GM21423 (cell line): ENCODE measurements around the gene PLCB3.

Source experiments
- ATAC-seq: cut with Tn5 transposase; IDR thresholded peaks from one replicate; pipeline ENCODE4 v1.9.1; 2021; ENCODE audit warnings: mild to moderate bottlenecking, moderate library complexity; ENCODE audit not compliant: unreplicated experiment

Gene PLCB3

DNA sequence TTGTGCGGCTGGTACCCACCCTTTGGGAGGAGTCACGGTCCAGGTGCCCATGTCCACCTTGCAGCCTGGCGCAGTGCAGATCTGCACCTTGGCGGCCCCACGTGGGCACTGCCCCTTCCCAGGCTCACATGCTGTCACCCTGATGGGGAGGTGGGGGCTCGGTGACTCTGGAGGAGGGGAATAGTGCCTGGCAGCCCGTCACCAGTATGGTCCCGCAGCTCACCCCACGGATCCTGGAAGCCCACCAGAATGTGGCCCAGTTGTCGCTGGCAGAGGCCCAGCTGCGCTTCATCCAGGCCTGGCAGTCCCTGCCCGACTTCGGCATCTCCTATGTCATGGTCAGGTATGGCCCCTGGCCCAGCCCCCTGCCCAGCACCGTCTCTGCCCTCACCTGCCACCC lies 30.5 kb upstream of the PLCB3 start:
- ATAC-seq = no peak

DNA sequence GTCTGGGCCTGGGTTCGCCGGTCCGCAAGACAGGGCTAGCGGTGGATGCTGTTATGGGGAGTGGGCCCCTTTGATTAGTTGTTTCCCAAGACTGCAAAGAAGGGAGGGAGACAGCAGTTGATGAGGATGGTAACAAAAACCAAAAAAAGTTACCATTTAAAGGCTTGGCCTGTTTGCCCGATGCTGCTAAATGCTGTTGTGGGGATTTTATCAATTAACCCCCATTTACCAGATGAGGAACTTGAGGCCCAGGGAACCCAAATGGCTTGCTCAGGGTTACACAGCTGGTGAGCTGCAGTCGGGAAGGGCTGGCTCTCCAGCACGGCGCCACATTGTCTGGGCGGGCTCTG lies 28.7 kb upstream of the PLCB3 start:
- no peak for ATAC-seq

DNA sequence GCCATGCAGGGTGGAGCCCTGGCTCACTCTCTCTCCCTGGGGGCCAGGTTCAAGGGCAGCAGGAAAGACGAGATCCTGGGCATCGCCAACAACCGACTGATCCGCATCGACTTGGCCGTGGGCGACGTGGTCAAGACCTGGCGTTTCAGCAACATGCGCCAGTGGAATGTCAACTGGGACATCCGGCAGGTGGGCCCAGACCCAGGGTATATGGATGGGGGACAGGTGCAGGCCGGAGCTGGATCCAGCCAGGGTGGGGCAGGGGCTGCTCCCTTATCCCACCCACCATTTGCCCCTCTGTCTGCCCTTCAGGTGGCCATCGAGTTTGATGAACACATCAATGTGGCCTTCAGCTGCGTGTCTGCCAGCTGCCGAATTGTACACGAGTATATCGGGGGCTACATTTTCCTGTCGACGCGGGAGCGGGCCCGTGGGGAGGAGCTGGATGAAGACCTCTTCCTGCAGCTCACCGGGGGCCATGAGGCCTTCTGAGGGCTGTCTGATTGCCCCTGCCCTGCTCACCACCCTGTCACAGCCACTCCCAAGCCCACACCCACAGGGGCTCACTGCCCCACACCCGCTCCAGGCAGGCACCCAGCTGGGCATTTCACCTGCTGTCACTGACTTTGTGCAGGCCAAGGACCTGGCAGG lies 28.2 kb upstream of the PLCB3 start:
- ATAC-seq = no peak

DNA sequence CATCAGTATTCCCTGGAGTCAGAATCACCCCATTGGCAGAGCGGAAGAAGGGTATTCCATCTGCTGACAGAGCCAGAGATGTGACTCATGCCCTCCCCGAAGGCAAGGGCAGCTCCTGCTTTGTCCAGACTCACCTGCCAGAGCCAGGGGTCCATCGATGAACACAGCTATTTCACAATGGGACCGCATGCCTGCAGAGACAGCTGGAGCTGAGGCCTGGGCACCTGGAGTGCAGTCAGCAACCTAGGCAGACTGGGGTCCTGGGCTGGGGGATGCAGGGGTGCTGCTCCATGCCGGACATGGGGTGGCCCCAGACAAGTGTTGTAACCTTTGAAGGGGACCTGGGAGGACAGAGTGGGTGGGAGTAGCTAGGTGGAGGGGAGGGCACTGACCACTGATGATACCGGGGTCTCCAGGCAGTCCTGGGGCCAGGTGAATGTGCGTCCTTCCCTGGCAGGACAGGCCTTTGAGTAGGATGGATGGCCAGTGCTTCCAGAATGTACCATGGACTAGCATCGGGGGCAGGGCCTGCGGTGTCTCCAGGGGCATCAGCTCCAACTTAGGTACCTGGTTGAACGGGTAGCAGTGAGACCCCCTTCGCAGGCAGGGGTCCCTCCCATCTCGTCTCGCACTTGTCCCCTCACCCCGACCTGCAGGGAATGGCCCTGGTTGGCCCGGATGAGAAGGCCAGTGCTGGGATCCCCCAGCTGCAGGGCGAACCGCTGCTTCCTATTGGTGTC lies 27.0 kb upstream of the PLCB3 start:
- no peak for ATAC-seq

DNA sequence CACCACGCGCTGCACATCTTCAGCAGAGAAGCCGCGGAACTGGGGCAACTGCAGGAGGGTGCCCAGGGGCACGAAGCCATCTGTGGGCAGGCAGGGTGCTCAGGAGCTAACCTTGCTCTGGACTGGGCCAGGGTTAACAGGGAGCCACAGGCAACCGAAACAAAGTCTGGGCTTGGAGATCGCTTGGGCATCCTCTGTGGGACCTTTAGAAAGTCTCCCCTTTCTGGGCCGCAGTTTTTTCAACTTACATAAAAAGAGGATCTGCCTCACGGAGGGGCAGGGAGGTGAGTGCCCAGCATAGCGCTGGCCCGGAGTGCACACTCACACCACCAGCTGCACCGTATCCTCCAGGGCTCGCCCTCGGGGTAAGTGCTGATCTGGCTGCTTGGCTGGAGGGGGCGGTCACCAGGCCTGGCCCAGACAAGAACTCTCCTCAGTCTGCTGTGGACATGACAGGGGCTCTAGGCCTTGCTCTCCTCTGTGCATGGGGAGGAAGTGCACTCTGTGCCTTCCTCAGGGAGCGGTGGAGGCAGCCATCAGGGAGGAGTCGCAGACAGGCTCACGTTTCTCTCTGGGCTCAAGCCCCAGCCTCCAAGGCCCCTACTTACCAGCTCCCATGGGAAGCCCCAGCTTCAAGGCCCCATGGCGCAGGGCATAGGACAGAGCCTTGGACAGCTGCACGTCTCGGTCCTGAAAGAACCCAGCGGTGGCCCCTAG lies 26.3 kb upstream of the PLCB3 start:
- ATAC-seq = no peak

DNA sequence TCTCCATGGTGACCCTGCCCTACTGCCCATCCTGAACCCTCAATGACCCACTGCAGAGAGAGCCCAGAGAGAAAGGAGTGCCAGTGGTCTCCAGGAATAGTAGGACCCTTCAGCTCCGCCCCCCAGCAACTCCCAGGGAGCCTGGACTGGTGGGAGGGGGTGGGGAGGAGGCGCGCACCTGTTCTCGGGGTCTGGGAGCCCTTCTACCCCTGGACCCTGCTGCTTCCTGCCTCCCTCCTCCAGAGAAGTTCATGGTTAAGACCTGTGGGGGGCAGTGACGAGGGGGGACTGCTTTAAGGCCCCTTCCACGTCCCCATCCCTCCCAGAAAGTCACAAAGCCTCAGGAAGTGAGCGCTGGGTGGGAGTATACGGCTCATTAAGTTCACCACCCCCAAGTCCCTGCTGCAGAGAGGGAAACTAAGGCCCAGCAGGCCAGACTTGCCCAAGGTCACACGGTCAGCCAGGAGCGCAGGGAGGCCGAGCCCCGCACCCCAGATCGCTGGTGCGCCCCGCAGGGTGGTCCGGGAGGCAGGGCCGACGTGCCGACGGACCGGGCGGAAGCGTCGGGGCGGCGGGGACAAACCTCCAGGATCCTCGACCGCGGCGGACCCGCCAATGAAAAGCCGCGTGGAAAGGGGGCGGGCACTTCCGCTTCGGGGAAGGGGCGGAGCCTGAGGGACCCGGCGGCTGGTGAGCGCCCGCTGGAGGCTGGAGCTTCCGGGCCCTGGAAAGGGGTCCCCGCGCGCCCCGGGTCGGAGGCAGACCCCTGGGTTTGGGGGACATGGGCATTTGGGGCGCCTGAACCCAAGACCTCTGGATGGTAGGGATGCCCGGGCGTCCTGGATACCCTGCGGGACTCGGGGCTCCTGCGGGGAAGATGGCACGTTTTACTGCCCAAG lies 25.5 kb upstream of the PLCB3 start, which contains the start of the genes NUDT22 and TRPT1:
Gene NUDT22 (plus strand): TSS at position 667 of the 899 bp plus-strand sequence. CDS start 379 bp downstream, outside the sequence.
Gene TRPT1 (minus strand): TSS at position 579 of the 899 bp plus-strand sequence. CDS start 326 bp downstream, at position 253.
- peak; percentile 38 for ATAC-seq

DNA sequence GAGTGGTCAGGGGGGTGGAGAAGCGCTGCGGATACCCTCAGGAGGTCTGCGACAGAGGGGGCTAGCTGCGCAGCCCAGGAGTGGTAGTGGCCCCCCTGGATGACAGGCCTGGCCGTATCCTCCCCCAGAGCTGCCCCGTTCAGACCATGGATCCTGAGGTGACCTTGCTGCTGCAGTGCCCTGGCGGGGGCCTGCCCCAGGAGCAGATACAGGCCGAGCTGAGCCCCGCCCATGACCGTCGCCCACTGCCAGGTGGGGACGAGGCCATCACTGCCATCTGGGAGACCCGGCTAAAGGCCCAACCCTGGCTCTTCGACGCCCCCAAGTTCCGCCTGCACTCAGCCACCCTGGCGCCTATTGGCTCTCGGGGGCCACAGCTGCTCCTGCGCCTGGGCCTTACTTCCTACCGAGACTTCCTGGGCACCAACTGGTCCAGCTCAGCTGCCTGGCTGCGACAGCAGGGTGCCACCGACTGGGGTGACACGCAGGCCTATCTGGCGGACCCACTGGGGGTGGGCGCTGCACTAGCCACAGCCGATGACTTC lies 24.8 kb upstream of the PLCB3 start:
- peak; percentile 27 for ATAC-seq

DNA sequence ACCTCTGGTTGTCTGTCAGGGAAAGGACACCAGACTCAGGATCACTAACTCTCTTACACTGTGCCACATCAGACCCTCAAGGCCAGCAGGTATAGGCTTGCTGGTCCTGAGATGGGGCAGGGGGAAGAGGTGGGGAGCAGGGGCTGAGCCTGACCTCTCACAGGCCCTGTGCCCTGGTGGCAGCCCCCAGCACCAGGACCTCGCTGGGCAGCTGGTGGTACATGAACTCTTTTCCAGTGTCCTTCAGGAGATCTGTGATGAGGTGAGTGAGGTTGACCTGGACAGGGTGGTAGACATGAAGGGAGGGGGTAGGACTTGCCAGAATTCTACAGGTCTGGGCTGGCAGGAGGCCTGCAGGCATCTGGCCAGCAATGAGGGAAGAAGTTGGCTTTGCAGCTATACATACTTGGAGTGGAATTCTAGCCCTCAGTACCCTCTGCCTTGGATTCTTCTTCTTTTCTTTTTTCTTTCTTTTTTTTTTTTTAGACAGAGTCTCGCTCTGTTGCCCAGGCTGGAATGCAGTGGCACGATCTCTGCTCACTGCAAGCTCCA lies 23.8 kb upstream of the PLCB3 start:
- ATAC-seq = no peak

DNA sequence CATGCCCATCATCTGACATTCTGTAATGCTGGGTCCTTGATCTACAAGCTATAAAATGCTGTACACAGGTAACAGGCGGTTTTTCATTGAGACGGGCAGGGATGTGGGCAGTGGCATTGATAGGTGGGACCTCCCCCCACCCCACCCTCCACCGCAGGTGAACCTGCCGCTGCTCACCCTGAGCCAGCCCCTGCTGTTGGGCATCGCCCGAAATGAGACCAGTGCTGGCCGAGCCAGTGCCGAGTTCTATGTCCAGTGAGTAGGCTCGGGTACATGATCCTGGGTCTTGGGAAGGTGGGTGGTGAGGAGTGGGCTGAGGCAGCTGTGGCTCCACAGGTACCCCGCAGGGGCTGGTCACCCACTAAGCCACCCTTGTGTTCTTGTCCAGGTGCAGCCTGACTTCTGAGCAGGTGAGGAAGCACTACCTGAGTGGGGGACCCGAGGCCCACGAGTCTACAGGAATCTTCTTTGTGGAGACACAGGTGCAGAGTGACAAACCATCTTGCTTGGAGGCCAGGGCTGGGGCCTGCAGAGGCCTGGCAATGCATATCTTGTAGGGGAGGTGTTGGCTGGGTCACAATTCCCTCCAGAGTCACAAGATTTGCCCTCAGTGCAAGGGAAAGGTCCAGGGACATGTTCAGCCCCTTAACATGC lies 22.1 kb upstream of the PLCB3 start:
- ATAC-seq = no peak

DNA sequence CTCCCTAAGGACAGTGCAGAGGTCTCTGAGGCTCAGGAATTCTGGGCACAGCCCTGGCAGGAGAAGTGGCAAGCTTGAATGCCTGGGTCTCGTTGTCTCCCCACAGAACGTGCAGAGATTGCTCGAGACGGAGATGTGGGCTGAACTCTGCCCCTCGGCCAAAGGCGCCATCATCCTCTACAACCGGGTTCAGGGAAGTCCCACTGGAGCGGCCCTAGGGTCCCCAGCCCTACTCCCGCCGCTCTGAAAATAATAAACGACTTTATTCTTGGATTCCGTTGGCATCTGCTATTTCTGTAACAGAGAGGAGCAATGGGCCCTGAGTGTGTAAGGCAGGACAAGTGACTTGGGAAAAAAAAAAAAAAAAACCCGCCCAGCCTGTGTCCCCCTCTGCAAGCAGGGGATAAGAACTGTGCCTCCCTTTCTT lies 21.6 kb upstream of the PLCB3 start:
- no peak for ATAC-seq

DNA sequence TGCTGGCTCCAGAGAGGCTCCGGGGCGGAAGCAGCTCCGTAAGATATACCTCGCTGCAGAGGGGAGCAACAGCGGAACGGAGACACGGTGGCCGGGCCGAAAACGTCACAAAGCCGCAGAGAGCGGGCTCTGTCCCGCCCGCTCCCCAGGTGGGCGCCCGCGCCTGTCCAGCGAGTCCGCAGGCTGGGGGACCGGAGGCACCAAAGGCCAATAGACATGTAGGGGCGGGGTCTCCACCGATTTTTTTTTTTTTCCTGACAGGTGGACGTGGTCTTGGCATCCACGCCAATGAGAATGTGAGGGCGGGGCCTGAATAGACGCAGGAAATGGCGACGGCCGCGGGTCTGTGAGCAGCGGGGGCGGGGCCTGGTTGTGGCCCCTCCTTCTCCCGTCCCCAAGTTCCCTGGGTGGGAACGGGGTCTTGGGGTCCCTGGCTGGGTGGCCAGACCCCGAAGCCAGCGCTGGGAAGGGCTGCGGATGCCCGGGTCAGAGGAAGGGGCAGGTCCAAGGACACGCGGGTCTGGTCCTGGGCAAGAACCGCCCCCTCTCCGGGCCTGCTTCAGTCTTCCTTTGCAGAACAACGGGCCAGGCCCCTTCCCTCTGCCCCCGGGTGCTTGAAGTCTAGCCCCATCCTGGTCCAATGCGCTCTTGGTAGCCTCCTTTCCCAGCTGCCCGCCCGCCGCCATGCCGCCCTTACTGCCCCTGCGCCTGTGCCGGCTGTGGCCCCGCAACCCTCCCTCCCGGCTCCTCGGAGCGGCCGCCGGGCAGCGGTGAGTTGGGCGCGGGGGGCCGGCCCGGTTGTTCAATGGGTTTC lies 21.0 kb upstream of the PLCB3 start, which contains the start of gene DNAJC4:
Gene DNAJC4 (plus strand): TSS at position 378 of the 814 bp plus-strand sequence. CDS start 307 bp downstream, at position 685.
- ATAC-seq = peak; percentile 43

DNA sequence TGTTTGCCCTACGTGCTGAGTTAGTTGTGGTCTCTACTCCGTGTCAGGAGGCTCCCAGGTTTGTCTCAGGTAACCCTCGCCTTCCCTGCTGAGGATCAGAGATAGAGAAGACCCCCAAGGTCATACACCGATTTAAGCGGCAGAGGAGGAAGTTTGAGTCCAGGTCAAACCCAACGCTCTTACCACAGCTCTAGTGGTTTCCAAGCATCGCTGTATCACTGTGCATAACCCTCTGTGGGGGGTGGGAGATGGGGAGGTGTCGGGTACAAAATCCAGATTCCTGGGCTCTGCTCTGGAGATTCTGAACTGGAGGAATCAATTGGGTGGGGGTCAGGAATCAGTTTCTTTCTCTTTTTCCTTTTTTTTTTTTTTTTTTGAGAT lies 20.4 kb upstream of the PLCB3 start:
- no peak for ATAC-seq

DNA sequence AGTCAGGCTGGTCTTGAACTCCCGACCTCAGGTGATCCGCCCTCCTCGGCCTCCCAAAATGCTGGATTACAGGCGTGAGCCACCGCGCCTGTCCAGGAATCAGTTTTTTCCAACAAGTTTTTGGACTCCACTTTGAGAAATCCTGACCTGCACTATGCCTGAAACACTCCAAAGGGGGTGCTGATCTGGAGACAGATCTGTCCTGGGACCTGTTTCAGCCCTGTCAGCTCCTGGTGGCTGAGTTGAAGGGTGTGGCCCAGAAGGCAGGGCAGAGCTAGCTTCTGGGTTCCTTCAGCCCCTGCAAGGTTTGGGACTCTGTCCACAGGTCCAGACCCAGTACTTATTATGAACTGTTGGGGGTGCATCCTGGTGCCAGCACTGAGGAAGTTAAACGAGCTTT lies 19.8 kb upstream of the PLCB3 start:
- ATAC-seq = no peak

DNA sequence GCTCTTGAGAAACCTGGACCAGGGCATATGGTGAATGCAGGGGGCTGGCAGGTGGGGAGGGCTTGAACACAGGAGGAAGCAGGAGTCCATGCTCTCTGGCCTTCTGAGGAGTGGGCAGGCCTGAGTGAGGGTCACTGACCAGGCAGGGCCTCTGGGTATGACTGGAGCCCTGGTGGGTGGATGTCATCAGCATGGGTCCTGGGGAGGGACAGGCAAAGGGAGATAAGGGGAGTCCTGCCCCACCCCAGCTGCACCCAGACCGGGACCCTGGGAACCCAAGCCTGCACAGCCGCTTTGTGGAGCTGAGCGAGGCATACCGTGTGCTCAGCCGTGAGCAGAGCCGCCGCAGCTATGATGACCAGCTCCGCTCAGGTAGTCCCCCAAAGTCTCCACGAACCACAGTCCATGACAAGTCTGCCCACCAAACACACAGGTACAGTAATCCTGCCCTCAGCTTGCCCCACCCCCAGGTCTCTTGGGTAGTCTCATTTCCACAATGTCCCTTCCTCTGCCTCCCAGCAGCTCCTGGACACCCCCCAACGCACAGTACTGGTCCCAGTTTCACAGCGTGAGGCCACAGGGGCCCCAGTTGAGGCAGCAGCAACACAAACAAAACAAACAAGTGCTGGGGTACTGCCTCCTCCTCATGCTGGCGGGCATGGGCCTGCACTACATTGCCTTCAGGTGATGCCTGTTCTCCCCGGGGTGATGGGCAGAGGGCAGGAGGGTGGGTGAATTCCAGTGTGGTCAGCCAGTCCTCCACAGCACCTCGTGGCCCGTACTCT lies 19.0 kb upstream of the PLCB3 start:
- no peak for ATAC-seq

DNA sequence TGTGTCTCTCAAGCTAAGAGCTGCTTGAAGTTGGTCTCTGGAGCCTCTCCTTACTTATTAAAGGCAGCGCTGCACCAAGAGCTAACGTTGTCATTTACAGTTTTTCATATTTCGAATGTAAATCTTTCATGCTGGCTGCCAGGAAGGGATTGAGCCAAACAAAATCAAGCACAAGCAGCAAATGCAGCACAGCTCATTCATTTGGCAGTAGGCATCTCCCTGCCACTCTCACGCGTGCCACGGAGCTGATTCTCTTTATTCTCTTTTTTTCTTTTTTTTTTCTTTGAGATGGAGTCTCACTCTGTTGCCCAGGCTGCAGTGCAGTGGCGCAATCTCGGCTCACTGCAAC lies 18.4 kb upstream of the PLCB3 start:
- no peak for ATAC-seq

DNA sequence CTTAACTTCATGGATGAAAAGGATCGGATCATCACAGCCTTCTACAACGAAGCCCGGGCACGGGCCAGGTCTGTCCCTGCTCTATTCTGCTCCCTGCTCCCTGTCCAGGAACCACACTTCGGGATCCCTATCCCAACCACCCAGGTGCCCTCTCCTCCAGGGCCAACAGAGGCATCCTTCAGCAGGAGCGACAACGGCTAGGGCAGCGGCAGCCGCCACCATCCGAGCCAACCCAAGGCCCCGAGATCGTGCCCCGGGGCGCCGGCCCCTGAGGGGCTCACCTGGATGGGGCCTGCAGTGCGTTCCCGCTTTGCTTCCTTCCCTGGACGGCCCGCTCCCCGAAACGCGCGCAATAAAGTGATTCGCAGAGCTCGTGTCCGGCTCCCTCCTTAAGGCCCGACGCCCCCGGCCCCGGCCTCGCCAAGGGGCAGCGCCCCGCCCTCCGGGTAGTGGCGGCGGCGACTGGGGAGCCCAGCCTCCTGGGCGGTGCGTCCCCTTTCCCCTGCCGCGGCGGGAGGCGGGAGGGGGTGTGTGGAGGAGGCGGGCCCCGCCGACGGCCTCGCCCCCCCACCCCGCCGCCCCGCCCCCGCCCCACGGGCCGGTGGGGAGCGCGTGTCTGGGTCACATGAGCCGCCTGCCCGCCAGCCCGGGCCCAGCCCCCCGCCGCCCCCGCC lies 17.3 kb upstream of the PLCB3 start, which contains the start of gene VEGFB:
Gene VEGFB (plus strand): TSS at position 672 of the 674 bp plus-strand sequence. CDS start 250 bp downstream, outside the sequence.
- peak; percentile 37 for ATAC-seq

DNA sequence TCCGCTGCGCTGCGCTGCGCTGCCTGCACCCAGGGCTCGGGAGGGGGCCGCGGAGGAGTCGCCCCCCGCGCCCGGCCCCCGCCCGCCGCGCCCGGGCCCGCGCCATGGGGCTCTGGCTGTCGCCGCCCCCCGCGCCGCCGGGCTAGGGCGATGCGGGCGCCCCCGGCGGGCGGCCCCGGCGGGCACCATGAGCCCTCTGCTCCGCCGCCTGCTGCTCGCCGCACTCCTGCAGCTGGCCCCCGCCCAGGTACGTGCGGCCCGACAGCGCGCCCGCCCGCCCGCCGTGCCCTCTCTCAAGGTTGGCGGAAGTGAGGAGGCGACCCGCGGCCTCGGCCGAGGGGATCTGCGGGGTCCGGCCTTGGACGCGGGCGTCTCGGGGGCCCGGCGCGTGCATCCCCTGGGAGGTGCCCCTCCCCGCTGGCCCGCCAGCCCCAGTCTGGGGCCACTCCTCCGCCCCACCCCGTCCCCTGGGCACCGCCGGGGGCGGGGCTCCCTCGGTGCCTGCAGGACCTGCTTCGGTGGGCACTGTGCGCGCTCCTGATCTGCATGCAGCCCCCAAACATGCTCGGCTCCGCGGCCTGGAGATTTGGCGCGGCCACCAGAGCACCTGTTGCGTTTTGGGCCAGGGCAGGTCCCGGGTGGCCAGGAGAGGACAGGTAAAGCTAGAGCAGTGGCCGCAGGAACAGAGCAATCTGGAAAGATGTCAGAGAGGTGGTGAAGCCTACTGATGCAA lies 16.5 kb upstream of the PLCB3 start:
- ATAC-seq = no peak
